ENCODE measurements around the gene WDR38. TPM values are rescaled to one million over a fixed set of nuclear protein-coding genes. Genes with fewer than 3 reads are reported as not detected.
A peak's percentile ranks its signal among the peaks of the same experiment; 100 is the strongest.

Gene WDR38
- total and polyA plus RNA-seq, 2 of the 13 experiments (the other 11 are each of a cell fraction or from before 2014, with no cell fraction given), result not detected

DNA sequence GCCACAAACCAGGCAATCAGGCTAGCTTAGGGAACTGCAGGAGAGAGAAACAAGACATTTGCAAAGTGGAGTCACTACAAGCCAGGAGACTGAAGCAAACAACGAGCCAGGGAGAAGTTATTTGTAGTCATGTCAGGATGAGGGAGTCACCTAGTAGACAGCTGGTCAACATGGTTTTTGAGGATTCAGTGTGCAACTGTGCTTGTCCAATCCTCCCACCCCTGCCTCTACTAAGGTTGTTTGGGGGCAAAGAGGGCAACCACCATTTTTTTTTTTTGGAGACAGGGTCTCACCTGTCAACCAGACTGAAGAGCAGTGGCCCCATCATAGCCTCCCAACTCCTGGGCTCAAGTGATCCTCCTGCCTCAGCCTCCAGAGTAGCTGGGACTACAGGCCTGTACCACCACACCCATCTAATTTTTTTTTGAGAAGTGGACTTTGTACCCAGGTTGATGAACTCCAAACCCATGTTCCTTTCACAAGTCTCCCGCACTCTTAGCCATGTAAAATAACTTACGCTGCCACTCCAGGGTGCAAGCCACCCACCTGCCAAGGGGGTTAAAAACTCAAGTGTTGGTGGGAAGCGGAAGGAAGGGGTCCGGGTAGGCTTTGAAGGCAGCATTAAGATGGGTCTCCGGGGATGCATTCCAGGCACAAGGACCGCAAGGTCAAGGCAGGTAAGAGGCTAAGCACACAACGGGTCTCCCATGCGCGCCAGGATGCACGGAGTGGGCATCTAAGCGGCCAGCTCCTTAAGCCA is 7.5 kb downstream of the WDR38 start (continued):
- TF ChIP-seq, protein P1, sequence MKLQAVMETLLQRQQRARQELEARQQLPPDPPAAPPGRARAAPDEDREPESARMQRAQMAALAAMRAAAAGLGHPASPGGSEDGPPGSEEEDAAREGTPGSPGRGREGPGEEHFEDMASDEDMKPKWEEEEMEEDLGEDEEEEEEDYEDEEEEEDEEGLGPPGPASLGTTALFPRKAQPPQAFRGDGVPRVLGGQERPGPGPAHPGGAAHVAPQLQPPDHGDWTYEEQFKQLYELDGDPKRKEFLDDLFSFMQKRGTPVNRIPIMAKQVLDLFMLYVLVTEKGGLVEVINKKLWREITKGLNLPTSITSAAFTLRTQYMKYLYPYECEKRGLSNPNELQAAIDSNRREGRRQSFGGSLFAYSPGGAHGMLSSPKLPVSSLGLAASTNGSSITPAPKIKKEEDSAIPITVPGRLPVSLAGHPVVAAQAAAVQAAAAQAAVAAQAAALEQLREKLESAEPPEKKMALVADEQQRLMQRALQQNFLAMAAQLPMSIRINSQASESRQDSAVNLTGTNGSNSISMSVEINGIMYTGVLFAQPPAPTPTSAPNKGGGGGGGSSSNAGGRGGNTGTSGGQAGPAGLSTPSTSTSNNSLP (IDR thresholded peaks at IDR 0.05; ENCODE audit: low read depth, low read length), result no peak
- no peak for TF ChIP-seq MED1 (CRISPR knock-in tag; IDR thresholded peaks at IDR 0.05)
- peak; percentile 13; the same call in 1 of the 2 replicates for TF ChIP-seq KDM5B (CRISPR knock-in tag; IDR thresholded peaks at IDR 0.05; ENCODE audit: borderline replicate concordance)
- peak; percentile 44; the same call in 1 of the 2 replicates for TF ChIP-seq NCOR1 (IDR thresholded peaks at IDR 0.05; ENCODE audit: borderline replicate concordance, low read length)
- no peak for TF ChIP-seq ZC3H4 (CRISPR knock-in tag; IDR thresholded peaks at IDR 0.05; ENCODE audit: borderline replicate concordance)
- TF ChIP-seq, protein P2, sequence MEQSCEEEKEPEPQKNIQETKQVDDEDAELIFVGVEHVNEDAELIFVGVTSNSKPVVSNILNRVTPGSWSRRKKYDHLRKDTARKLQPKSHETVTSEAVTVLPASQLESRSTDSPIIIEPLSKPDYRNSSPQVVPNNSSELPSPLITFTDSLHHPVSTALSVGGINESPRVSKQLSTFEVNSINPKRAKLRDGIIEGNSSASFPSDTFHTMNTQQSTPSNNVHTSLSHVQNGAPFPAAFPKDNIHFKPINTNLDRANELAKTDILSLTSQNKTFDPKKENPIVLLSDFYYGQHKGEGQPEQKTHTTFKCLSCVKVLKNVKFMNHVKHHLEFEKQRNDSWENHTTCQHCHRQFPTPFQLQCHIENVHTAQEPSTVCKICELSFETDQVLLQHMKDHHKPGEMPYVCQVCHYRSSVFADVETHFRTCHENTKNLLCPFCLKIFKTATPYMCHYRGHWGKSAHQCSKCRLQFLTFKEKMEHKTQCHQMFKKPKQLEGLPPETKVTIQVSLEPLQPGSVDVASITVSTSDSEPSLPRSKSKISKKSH (CRISPR knock-in tag; IDR thresholded peaks at IDR 0.05; ENCODE audit: borderline replicate concordance), result 0 out of 2 replicates have a peak, but pooled peaks have one; percentile 12
- TF ChIP-seq, protein P3, sequence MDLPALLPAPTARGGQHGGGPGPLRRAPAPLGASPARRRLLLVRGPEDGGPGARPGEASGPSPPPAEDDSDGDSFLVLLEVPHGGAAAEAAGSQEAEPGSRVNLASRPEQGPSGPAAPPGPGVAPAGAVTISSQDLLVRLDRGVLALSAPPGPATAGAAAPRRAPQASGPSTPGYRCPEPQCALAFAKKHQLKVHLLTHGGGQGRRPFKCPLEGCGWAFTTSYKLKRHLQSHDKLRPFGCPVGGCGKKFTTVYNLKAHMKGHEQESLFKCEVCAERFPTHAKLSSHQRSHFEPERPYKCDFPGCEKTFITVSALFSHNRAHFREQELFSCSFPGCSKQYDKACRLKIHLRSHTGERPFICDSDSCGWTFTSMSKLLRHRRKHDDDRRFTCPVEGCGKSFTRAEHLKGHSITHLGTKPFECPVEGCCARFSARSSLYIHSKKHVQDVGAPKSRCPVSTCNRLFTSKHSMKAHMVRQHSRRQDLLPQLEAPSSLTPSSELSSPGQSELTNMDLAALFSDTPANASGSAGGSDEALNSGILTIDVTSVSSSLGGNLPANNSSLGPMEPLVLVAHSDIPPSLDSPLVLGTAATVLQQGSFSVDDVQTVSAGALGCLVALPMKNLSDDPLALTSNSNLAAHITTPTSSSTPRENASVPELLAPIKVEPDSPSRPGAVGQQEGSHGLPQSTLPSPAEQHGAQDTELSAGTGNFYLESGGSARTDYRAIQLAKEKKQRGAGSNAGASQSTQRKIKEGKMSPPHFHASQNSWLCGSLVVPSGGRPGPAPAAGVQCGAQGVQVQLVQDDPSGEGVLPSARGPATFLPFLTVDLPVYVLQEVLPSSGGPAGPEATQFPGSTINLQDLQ (CRISPR knock-in tag; IDR thresholded peaks at IDR 0.05), result peak; percentile 4; the same call in 1 of the 2 replicates
- no peak for TF ChIP-seq ZNF670 (CRISPR knock-in tag; IDR thresholded peaks at IDR 0.05; ENCODE audit: borderline replicate concordance)
- TF ChIP-seq ZNF282 (IDR thresholded peaks at IDR 0.05; ENCODE audit: partially characterized antibody), result no peak
- no peak for TF ChIP-seq HNRNPK (IDR thresholded peaks at IDR 0.05; ENCODE audit: low read depth, low read length, poor library complexity, severe bottlenecking)
- TF ChIP-seq RXRB (CRISPR knock-in tag; IDR thresholded peaks at IDR 0.05; ENCODE audit: borderline replicate concordance), result no peak
- TF ChIP-seq SMARCC2 (IDR thresholded peaks at IDR 0.05), result no peak
- TF ChIP-seq HNF4A (CRISPR knock-in tag; IDR thresholded peaks at IDR 0.05), result peak; percentile 48
- TF ChIP-seq SYNCRIP (IDR thresholded peaks at IDR 0.05; ENCODE audit: insufficient read depth, low read depth, low read length), result no peak
- TF ChIP-seq CEBPG (CRISPR knock-in tag; IDR thresholded peaks at IDR 0.05), result no peak
- TF ChIP-seq FOXO1 (CRISPR knock-in tag; IDR thresholded peaks at IDR 0.05), result no peak
- TF ChIP-seq PHF8 (CRISPR knock-in tag; IDR thresholded peaks at IDR 0.05), result no peak
- no peak for TF ChIP-seq MED8 (CRISPR knock-in tag; IDR thresholded peaks at IDR 0.05; ENCODE audit: insufficient replicate concordance)
- TF ChIP-seq, protein P4, sequence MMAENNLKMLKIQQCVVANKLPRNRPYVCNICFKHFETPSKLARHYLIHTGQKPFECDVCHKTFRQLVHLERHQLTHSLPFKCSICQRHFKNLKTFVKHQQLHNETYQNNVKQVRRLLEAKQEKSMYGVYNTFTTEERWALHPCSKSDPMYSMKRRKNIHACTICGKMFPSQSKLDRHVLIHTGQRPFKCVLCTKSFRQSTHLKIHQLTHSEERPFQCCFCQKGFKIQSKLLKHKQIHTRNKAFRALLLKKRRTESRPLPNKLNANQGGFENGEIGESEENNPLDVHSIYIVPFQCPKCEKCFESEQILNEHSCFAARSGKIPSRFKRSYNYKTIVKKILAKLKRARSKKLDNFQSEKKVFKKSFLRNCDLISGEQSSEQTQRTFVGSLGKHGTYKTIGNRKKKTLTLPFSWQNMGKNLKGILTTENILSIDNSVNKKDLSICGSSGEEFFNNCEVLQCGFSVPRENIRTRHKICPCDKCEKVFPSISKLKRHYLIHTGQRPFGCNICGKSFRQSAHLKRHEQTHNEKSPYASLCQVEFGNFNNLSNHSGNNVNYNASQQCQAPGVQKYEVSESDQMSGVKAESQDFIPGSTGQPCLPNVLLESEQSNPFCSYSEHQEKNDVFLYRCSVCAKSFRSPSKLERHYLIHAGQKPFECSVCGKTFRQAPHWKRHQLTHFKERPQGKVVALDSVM (CRISPR knock-in tag; IDR thresholded peaks at IDR 0.05), result peak; percentile 90
- no peak for TF ChIP-seq ZNF891 (CRISPR knock-in tag; IDR thresholded peaks at IDR 0.05)
- no peak for TF ChIP-seq GATAD2A (CRISPR knock-in tag; IDR thresholded peaks at IDR 0.05)
- TF ChIP-seq ATAD3A (CRISPR knock-in tag; IDR thresholded peaks at IDR 0.05), result no peak
- no peak for TF ChIP-seq ZNF816 (CRISPR knock-in tag; IDR thresholded peaks at IDR 0.05; ENCODE audit: borderline replicate concordance)
